Left ventricle myocardium inferior (tissue), 1 donor: Measurements from ENCODE around the gene SLC38A2. TPM values are rescaled to one million over a fixed set of nuclear protein-coding genes. Genes with fewer than 3 reads are reported as not detected.
A peak's percentile ranks its signal among the peaks of the same experiment; 100 is the strongest.

Experiments used
- DNase-seq: peaks from one replicate; pipeline ENCODE4 v3.0.0-alpha.2; 2020
- H3K27ac ChIP-seq: fragments of 200-600 bp; replicated peaks from 2 replicates; pipeline ENCODE4 v1.8.0; 2021
- H3K27me3 ChIP-seq: fragments of 200-600 bp; 2 replicates; pipeline ENCODE4 v1.8.0; 2021; ENCODE audit warnings: low read depth
- H3K36me3 ChIP-seq: fragments of 200-600 bp; 2 replicates; pipeline ENCODE4 v1.8.0; 2021
- H3K4me1 ChIP-seq: fragments of 200-600 bp; 2 replicates; pipeline ENCODE4 v1.8.0; 2021
- H3K4me3 ChIP-seq: fragments of 200-600 bp; 2 replicates; pipeline ENCODE4 v1.8.0; 2021; ENCODE audit warnings: mild to moderate bottlenecking, moderate library complexity
- H3K9me3 ChIP-seq: fragments of 200-600 bp; replicated peaks from 2 replicates; pipeline ENCODE4 v1.8.0; 2021
- CTCF ChIP-seq: fragments of 200-600 bp; IDR thresholded peaks from 2 replicates; pipeline ENCODE4 v1.8.0; 2021; ENCODE audit warnings: antibody characterized with exemption, mild to moderate bottlenecking, borderline replicate concordance
- intact Hi-C: fragments of 100-400 bp; cut with micrococcal nuclease; formaldehyde crosslinking; loops from one replicate; pipeline ENCODE4 v1.11.0; 2022
- total RNA-seq: library from RNA; stranded (reverse); fragmentation: NEBNext Ultra II Directional; extraction: Animal tissue kit (Norgen Biotek cat#: 25700); gene quantifications from one replicate; pipeline ENCODE4 v1.2.1, GENCODE V29; 2021
- donor health status: DM: no; HTN: yes; CAD: no; lungs with severe emphysema.

The SLC38A2 gene
- total RNA-seq, 1 donor from 2014 or later = 129 TPM

GRCh38 chr12:46373301-46374296 lies 1.0 kb upstream of the SLC38A2 start:
- intact Hi-C loops = no loop called here
- Histone ChIP-seq H3K27ac (peak overlapping the region; percentile 98), H3K9me3 (no peaks in the 10 kb centered on the region), H3K27me3 (no peaks in the 10 kb centered on the region), H3K4me1 (peaks cover 48% of the 10 kb centered on the region), H3K4me3 (peak overlapping the region; percentile 94), H3K36me3 (peaks cover 25% of the 10 kb centered on the region)
- peak; percentile 51 for DNase-seq
- TF ChIP-seq CTCF = peak; percentile 18

GRCh38 chr12:46371718-46372543 lies 642 bp downstream of the SLC38A2 start:
- H3K27ac ChIP-seq = peak overlapping the region; percentile 98
- TF ChIP-seq CTCF = no peak
- H3K36me3 ChIP-seq = peaks cover 42% of the 10 kb centered on the region
- DNase-seq = peak; percentile 67
- intact Hi-C loops = no loop called here
- peak overlapping the region; percentile 94 for H3K4me3 ChIP-seq
- H3K9me3 ChIP-seq = no peaks in the 10 kb centered on the region
- peaks cover 65% of the 10 kb centered on the region for H3K4me1 ChIP-seq
- H3K27me3 ChIP-seq = no peaks in the 10 kb centered on the region

- Histone ChIP-seq H3K27ac (peak overlapping the region; percentile 98), H3K27me3 (no peaks in the 10 kb centered on the region), H3K36me3 (peaks cover 51% of the 10 kb centered on the region), H3K4me3 (peak overlapping the region; percentile 94), H3K9me3 (no peaks in the 10 kb centered on the region), H3K4me1 (peaks cover 74% of the 10 kb centered on the region)
- peak; percentile 93 for DNase-seq
- peak; percentile 22 for TF ChIP-seq CTCF
- intact Hi-C loops = no loop called here
These were observed 1.5 kb downstream of the SLC38A2 start for GRCh38 chr12:46370792-46371717.

GRCh38 chr12:46370380-46370734 lies 2.2 kb downstream of the SLC38A2 start:
- Histone ChIP-seq H3K27me3 (no peaks in the 10 kb centered on the region), H3K4me1 (peaks cover 81% of the 10 kb centered on the region), H3K4me3 (peak overlapping the region; percentile 94), H3K27ac (peak overlapping the region; percentile 98), H3K36me3 (peaks cover 58% of the 10 kb centered on the region), H3K9me3 (no peaks in the 10 kb centered on the region)
- intact Hi-C loops = no loop called here
- no peak for TF ChIP-seq CTCF
- no peak for DNase-seq
